GM12892 (cell line): ENCODE data around the gene CLEC16A.

Experiments used
- DNase-seq: peaks from one replicate; pipeline ENCODE4 v3.0.0; 2011; ENCODE audit not compliant: insufficient read length
- FAIRE-seq: peaks from 2 replicates; lab custom pipeline; 2011; peaks lifted over from hg19 to GRCh38; lab: Jason Lieb, UNC
- POLR2A ChIP-seq: IDR thresholded peaks from 2 replicates; pipeline ENCODE4 v1.6.1; 2011; ENCODE audit warnings: low read depth, low read length, control low read depth
- POLR2AphosphoS5 ChIP-seq: IDR thresholded peaks from 2 replicates; pipeline ENCODE4 v1.6.1; 2011; ENCODE audit warnings: low read depth, low read length, control low read depth
- TAF1 ChIP-seq: IDR thresholded peaks from 2 replicates; pipeline ENCODE4 v1.6.1; 2011; ENCODE audit warnings: low read depth, mild to moderate bottlenecking, control low read depth, low read length, borderline replicate concordance

Gene CLEC16A

GRCh38 chr16:11047057-11047456, 102.7 kb downstream of the CLEC16A start:
- TF ChIP-seq POLR2AphosphoS5 (no peak), POLR2A (no peak), TAF1 (no peak)
- FAIRE-seq: no peak
- DNase-seq: no peak

- no peak for TF ChIP-seq POLR2A
- TF ChIP-seq TAF1: no peak
- TF ChIP-seq POLR2AphosphoS5: no peak
- no peak for FAIRE-seq
- no peak for DNase-seq
Measured at GRCh38 chr16:11047939-11048800, 103.8 kb downstream of the CLEC16A start.

GRCh38 chr16:11049396-11050059, 105.2 kb downstream of the CLEC16A start:
- no peak for TF ChIP-seq TAF1
- TF ChIP-seq POLR2AphosphoS5: no peak
- TF ChIP-seq POLR2A: no peak
- DNase-seq: no peak
- FAIRE-seq: no peak

GRCh38 chr16:11050536-11050935, 106.2 kb downstream of the CLEC16A start:
- no peak for FAIRE-seq
- DNase-seq: no peak
- TF ChIP-seq TAF1 (no peak), POLR2AphosphoS5 (no peak), POLR2A (no peak)

- no peak for TF ChIP-seq POLR2A
- TF ChIP-seq POLR2AphosphoS5: no peak
- TF ChIP-seq TAF1: no peak
- no peak for DNase-seq
- no peak for FAIRE-seq
Measured at GRCh38 chr16:11050944-11051343, 106.6 kb downstream of the CLEC16A start.

- FAIRE-seq (no peak), DNase-seq (no peak)
- no peak for TF ChIP-seq POLR2A
- no peak for TF ChIP-seq TAF1
- no peak for TF ChIP-seq POLR2AphosphoS5
Measured at GRCh38 chr16:11051430-11051829, 107.1 kb downstream of the CLEC16A start.

- peak; percentile 57 for DNase-seq
- TF ChIP-seq TAF1: no peak
- TF ChIP-seq POLR2A: no peak
- TF ChIP-seq POLR2AphosphoS5: no peak
- FAIRE-seq: peak; percentile 92
Measured at GRCh38 chr16:11051879-11052808, 107.8 kb downstream of the CLEC16A start.

- DNase-seq: no peak
- no peak for FAIRE-seq
- TF ChIP-seq POLR2A: no peak
- no peak for TF ChIP-seq POLR2AphosphoS5
- no peak for TF ChIP-seq TAF1
Measured at GRCh38 chr16:11053916-11054460, 109.6 kb downstream of the CLEC16A start.

- DNase-seq: no peak
- no peak for FAIRE-seq
- TF ChIP-seq TAF1 (no peak), POLR2A (no peak), POLR2AphosphoS5 (no peak)
Measured at GRCh38 chr16:11056090-11056992, 112.0 kb downstream of the CLEC16A start.

GRCh38 chr16:11056993-11057649, 112.8 kb downstream of the CLEC16A start:
- FAIRE-seq: no peak
- TF ChIP-seq POLR2AphosphoS5: no peak
- TF ChIP-seq POLR2A: no peak
- no peak for TF ChIP-seq TAF1
- DNase-seq: no peak
